Measurements from ENCODE around the gene AAK1. TPM values are rescaled to one million over a fixed set of nuclear protein-coding genes. Genes with fewer than 3 reads are reported as not detected.
"Not testable (repeated sequence)": the region's sequence is repeated elsewhere in the genome, so short reads cannot be mapped to it uniquely, and the experiment has no call there.

The AAK1 gene
- polyA plus RNA-seq, 10 donors = 11.6 to 18.3 (median 15.2) TPM

GRCh38 chr2:69576880-69577279, 66.7 kb downstream of the AAK1 start:
- DNase-seq = peak in 2 of 3 donors; percentile 54 to 78

DNA sequence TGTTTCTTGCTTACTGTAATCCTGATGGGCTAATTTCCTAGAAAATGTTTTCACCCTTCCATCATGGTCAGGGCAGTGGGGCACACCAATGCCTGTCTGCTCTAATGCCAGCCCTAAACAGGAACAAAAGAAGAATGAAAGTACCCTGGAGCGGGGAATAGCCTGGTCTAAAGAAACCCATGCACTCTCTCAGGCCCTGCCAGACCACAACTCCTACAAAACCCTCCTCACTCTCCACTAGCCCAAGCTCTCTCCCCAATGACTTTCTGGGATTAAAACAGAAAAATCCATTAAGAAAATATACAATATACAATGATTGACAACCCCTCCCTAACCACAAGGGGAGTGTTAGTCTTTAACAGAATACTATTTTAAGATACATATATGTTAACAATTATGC, 67.6 kb downstream of the AAK1 start:
- DNase-seq = no peak

- not testable (repeated sequence) for DNase-seq
Measured at GRCh38 chr2:69575371-69575770, 68.2 kb downstream of the AAK1 start.

DNA sequence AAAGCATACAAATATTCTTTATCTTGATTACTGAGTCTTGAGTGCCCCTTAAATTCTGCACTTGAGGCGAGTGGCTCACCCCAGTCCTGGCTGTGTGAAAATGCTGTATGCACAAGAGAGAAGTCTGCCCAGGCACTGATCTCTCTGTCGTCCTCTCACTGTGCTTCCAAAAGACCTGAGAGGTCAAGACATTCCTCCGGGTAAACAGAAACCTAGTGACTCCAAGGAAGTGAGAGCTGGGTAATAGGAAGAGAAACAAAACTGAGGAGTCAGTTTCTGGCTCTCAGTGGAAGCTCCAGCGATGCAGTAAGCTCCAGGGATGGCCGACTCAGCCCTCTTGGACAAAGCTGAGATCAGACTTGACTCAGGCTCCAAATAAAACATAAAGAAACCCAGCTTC, 70.9 kb downstream of the AAK1 start:
- peak in 2 of 3 donors; percentile 30 to 62 for DNase-seq

- DNase-seq = no peak
Measured at GRCh38 chr2:69571189-69571588, 72.3 kb downstream of the AAK1 start.

- DNase-seq = no peak
Measured at GRCh38 chr2:69570474-69570873, 73.1 kb downstream of the AAK1 start.

DNA sequence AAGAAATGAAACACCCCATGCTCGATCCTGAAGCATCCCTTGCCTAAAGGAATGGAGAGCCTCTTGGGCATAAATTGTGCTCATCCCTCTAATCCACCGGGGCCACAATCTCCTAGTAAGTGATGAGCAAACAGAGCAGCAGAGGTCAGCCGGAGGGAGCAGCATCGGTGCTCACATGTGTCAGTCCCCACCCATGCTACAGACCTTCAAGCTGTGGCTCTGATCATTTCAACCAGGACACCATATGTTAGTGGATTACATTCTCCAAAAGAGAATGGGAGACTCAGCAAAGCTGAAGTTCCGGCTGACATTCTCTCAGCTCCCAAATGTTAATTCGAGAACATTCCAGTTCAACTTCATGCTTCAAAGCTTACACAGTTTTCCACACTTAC, 75.6 kb downstream of the AAK1 start:
- DNase-seq = no peak

- peak in 1 of 3 donors; percentile 61 for DNase-seq
Measured at GRCh38 chr2:69567157-69567908, 76.2 kb downstream of the AAK1 start.

DNA sequence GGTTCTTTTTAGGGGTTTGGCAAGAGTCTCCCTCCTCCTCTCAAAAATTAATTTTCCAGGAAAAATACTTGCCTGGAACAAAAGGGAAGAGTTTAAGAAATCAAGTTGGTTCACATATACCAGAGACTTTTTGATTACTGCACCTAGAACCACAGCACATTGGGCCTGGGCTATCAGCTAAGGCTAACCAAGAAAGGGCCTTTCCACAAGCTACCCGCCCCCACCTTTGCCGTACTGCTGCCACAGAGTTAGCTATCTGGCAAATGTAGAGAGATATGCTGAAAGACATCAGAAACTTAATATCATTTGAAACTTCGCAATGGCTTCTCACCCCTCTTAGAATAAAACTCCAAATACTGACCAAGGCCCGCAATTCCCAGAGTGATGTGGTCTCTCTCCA, 76.9 kb downstream of the AAK1 start:
- no peak for DNase-seq

DNA sequence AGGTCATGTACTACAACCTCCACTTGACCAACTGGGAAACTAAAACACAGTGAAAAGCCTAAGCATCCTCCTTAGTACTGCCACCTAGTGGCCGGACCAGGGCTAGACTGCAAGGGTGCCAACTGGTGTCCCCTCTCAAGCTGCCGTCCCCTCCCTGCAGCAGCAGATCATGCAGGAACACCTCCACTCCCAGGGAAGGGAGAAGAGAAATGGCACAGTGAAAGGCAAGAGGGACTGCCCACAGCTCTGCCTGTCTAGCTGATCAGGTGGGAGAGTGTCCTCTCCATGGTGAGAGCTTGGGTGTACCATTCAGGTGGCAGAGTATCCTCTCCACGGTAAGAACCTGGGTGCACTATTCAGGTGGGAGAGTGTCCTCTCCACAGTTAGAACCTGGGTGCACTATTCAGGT, 78.1 kb downstream of the AAK1 start:
- DNase-seq = peak in 1 of 3 donors; percentile 59

- no peak for DNase-seq
Measured at GRCh38 chr2:69564604-69565003, 78.9 kb downstream of the AAK1 start.

DNA sequence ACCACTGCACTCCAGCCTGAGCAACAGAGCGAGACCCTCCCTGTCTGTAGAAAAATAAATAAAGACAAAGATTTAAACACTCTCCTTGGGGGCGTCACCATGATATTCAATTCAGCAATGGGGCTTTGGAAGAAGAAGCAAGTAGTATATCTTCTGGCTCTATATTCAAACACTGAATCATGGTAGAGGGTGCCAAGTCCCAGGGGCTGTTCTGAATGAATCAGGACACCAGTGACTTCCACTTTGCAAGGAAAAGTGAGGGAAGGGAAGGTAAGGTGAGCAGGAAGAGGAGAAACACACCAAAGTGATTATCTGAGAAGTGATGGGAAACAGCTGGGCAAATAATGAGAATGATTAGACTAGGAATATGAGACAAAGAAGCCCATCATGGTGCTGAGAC, 80.5 kb downstream of the AAK1 start:
- no peak for DNase-seq

- DNase-seq = no peak
Measured at GRCh38 chr2:69561101-69561500, 82.4 kb downstream of the AAK1 start.

DNA sequence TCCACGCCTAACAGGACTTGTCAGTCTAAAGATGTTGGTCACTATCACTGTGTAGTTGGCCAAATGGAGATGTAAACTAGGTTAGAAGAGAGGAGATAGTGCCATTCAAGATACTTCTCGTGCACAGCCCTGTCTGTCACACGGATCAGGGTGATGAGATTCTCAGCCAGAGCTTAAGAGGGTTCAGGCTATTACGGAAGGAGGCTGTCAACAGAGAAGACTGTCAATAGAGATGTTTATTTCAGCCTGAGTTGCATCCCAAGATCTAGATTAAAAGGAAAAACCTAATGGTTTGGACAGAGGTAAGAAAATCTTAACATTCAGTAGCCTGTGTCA, 83.4 kb downstream of the AAK1 start:
- DNase-seq = no peak

GRCh38 chr2:69559442-69560146, 83.9 kb downstream of the AAK1 start:
- peak in 1 of 3 donors; percentile 41 for DNase-seq

- no peak for DNase-seq
Measured at GRCh38 chr2:69556008-69556407, 87.5 kb downstream of the AAK1 start.

DNA sequence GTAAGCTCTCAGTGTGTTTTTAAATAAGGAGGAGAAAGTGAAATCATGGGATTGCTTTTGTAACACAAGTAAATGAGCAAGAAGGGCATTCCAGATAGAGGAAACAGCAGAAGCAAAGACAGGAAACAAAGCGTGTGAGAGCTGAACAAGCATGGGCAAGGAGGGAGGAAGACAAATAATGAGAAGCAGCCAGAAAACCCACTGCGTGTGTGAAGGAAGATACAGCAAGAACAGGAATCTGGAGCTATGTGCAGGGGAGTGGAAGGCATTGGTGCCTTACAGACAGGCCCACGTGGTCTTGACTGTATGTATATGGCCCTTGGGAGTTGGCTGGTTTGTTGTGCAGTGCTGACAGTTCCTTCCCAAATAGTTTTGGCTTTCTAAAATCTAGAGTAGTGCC, 88.6 kb downstream of the AAK1 start:
- DNase-seq = peak in 2 of 3 donors; percentile 28 to 42

DNA sequence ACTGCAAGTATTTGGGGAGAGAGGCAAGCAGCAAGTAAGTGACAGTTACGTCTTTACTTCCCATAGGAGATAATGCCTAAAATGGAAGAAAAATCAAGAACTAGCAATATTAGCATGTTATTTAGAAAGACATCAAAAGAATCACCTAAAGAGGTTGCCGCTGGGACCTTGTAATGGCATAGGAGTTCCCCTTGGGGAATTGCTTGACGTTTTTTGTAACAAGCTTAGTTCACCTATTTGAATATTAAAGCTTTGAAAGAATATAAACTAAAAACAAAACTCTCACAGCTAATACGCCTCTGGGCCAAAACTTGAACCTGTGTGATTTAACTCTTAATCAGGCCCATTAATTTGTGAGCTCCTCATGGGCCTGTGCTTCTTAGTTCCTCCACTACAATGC, 89.0 kb downstream of the AAK1 start:
- DNase-seq = no peak

DNA sequence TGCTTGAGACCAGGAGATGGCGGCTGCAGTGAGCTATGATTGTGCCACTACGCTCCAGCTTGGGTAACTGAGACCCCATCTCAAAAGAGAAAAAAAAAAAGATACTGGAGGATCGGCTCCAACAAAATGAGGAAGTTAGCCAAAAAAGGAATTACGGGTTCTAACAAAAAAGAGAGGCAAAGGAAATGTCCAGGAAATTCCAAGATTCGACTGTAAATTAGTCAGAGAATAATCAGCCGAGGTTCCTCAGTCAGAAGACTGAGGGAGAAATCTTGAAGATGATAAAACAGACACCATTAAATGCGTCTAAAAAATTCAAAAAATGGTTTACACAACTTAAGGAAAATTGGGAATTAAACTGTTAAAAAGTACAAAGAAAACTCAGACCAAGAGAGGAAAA, 89.5 kb downstream of the AAK1 start:
- DNase-seq = no peak

GRCh38 chr2:69550511-69550910, 93.0 kb downstream of the AAK1 start:
- not testable (repeated sequence) for DNase-seq

GRCh38 chr2:69549421-69549820, 94.1 kb downstream of the AAK1 start:
- DNase-seq = peak in 1 of 3 donors; percentile 42

DNA sequence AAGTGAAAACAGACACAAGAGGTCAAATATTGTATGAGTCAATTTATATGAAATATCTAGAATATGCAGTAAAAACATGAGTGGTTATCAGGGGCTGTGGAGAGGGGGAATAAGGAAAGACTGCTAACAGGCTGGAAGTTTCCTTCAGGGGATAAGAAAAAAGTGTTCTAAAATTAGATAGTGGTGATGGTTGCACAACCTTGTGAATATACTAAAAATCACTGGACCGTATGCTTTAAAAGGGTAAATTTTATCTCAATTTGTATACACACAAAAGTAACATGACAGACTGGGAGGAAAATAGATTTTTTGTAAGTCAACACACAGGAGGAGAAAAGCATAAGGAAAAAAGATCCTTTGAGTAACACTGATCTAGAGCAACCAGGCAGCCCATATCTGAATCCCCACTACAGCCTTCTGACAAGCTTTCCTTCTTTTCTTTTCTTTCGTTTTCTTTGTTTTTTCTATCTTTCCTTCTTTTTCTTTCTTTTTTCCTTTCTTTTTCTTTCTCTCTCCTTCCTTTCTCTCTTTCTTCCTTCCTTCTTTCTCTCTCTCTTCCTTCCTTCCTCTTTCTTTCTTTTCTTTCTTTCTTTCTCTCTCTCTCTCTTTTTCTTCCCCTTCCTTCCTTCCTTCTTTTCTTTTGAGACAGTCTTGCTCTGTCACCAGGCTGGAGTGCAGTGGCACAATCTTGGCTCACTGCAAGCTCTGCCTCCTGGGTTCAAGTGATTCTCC, 95.4 kb downstream of the AAK1 start:
- peak in 1 of 3 donors; percentile 16 for DNase-seq

DNA sequence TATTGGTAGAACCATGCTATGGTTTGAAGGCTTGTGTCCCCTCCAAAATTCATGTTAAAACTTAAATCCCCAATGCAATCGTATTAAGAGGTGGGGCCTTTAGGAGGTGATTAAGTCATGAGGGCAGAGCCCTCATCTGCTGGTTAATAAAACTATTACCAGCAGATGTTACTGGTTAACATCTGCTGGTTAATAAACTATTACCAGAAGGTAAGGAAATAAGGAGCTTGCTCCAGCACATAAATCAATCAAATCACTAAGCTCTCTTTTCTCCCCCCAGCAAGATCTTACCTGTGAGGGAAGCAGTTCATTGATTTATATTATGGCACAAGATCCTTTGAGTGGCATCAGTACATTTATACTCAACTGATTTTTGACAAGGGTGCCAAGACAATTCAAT, 96.9 kb downstream of the AAK1 start:
- no peak for DNase-seq

Measured in muscle of back (tissue), 11 donors.